GM21390 (cell line): ENCODE results near the gene ARMH1.
"Not testable (repeated sequence)": the region's sequence is repeated elsewhere in the genome, so short reads cannot be mapped to it uniquely, and the experiment has no call there.

Experiments
- ATAC-seq: cut with Tn5 transposase; IDR thresholded peaks from one replicate; pipeline ENCODE4 v1.9.1; 2021; ENCODE audit not compliant: unreplicated experiment

The ARMH1 gene

GRCh38 chr1:44664730-44665370 is 9.7 kb upstream of the ARMH1 start:
- ATAC-seq: no peak

DNA sequence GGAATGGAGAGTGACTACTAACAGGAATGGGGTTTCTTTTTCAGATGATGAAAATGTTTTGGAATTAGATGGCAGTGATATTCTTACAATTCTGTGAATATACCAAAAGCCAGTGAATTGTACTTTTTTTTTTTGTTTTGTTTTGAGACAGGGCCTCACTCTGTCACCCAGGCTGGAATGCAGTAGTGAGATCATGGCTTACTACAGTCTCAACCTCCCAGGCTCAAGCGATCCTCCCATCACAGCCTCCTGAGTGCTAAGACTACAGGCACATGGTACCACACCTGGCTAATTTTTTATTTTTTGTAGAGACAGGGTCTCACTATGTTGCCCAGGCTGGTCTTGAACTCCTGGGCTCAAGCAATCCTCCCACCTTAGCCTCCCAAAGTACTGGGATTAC is 7.8 kb upstream of the ARMH1 start:
- not testable (repeated sequence) for ATAC-seq

DNA sequence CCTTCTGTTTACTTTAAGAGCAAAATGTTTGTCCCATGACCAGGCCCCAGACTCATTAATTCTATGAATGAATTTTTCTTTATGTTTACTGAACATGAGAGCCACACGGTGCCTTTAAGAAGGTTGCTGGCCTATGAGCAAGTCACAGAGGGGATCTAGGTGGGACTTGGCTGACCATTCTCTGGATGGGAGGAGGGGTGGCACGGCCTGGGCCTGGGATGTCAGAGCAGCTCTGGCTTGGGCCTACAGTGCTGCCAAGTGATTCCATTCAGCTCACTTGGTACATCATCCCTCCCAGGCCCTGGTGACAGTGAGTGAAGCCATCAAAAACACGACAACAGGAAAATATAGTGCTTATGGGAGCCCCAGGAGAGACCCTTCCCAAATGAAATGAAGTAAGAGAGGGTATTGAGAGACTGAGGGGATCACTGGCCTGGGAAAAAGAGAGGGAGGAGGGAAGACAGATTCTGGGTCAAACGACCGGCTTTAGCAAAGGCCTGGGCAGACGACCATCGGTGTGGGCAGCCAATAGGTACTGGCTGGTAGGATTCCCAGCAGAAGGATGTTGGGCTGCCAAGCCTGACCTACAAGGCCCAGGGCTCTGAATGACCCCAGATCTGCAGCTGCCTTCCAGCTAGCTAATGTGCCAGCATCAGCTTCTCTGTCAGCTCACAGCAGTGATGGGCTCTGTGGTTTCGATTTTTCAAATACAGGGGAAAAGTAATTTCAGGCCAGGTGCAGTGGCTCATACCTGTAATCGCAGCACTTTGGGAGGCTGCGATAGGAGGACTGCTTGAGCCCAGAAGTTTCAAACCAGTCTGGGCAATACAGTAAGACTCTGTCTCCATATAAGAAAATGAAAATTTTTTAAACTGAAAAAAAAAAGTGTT is 3.5 kb upstream of the ARMH1 start:
- ATAC-seq: no peak

DNA sequence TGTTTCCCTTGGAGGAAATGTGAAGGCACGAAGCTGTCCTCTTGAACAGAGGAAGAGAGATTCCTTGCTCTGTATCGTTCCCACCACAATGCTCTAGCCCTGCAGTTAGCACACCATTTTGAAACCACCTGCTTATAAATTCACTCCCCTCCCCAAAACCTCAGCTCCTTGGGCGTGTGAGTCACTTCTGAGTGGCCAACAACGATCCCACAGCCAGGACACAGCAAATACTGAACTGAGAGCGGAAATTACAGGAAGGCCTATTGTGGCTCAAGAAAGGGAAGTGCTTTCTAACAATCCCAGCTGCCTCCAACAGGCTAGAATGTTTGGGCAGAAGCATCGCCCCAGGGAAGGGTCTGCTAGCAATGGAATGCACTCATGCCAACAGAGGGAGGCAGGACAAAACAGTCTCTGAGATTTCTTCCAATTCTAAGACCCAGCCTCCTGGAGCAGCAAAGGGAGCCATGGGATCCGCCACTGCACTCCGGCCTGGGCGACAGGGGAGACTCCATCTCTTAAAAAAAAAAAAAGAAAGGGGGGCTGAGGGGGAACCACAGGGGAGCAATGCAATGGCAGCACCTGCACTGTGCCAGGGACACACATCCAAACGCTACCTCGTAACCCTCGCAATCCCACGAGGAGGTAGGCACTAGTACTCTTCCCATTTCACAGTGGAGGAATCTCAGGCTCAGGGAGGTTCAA is 2.1 kb upstream of the ARMH1 start:
- no peak for ATAC-seq

GRCh38 chr1:44672961-44673674 is 1.4 kb upstream of the ARMH1 start:
- ATAC-seq: no peak

- peak; percentile 1 for ATAC-seq
Observed at GRCh38 chr1:44673675-44674112, 820 bp upstream of the ARMH1 start.

DNA sequence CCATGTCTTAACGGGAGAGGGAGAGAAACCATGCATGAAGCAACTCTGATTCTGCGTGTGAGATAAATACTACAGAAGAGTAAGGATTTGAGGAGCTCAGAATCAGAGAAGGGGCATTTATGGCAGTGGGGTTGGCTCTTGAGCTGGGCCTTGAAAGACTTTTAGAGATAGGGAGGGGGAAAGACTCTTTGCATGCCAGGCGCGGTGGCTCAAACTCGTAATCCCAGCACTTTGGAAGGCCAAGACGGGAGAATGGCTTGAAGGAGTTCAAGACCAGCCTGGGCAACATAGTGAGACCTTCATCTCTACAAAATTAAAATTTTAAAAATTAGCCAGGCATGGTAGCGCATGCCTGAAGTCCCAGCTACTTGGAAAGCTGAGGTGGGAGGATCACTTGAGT is 672 bp downstream of the ARMH1 start:
- ATAC-seq: no peak

DNA sequence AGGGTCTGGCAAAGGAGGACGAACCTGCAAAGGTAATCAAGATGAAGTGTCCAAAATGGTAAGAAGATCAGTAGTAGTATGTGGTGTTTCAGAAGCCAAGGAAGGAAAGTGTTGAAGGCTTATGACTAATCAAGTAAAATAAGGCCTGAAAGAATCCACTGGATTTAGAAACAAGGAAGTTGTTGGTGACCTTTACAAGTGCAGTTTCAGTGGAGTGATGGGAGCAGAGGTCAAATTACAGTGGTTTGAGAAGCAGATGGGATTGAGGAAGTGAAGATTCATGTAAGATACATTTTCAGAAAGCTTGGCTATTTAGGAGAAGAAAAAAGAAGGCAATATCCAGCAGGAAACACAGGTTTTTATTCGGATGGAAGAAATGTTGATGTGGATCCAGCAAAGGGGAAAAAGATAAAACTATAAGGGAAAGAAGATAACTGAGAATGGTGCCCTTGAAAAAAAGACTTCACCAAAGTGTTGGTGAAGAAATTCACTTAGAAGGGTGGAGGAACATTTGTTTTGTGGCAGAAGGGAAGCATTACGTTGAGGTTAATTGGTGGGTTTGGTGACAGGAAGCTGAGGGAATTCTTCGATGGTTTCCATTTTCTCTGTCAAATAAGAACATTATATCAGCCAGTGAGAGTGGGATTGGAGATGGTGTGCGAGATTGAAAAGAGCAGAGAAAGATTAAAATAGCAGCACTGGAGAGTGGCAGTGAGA is 2.1 kb downstream of the ARMH1 start:
- no peak for ATAC-seq

DNA sequence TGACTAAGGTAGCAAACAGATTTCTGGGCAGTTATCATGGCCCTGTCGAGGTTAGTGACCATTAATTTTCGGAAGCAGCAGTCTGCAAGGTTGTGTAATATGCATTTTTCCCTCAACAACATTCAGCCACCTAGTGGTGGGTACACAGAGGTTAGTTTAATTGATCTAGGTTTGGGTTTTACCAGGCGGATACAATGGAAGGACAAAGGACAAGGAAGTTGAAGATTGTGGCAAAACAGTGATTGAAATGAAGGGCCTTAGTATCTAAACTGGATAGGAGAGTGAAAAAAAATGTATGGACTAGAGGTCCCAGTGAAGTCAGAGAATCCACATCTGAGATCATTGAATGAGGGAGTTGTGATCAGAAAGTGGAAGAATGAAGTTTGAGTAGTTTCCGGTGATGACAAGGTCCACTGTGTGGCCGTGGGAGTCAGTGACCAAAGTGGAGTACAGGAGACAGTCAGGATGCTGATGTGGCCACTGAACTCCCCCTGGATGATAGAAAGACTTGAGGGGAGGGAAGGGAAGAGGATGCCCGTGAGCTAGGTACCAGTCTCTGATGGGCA is 2.8 kb downstream of the ARMH1 start:
- no peak for ATAC-seq

DNA sequence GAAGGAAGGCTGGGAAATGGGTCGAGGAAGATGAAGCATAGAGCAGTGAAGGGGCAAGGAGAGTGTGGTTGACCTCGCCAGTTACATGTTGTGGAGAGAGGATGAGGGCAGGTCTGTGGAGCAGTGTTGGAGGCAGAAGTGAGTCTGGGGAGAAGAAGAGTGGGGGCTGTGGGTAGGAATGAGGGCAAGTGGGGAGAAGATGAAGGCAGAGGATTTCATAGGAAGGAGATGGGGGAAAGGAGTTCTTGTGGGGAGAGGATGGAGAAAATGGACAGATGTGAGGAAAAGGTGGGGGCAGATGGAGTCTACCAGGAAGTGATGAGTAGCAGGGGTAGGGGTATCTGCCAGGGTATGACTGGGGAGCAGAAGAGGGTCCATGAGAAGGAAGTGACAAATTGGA is 3.6 kb downstream of the ARMH1 start:
- ATAC-seq: no peak

GRCh38 chr1:44678626-44679025 is 4.1 kb downstream of the ARMH1 start:
- no peak for ATAC-seq

GRCh38 chr1:44679468-44679867 is 5.0 kb downstream of the ARMH1 start:
- ATAC-seq: no peak

DNA sequence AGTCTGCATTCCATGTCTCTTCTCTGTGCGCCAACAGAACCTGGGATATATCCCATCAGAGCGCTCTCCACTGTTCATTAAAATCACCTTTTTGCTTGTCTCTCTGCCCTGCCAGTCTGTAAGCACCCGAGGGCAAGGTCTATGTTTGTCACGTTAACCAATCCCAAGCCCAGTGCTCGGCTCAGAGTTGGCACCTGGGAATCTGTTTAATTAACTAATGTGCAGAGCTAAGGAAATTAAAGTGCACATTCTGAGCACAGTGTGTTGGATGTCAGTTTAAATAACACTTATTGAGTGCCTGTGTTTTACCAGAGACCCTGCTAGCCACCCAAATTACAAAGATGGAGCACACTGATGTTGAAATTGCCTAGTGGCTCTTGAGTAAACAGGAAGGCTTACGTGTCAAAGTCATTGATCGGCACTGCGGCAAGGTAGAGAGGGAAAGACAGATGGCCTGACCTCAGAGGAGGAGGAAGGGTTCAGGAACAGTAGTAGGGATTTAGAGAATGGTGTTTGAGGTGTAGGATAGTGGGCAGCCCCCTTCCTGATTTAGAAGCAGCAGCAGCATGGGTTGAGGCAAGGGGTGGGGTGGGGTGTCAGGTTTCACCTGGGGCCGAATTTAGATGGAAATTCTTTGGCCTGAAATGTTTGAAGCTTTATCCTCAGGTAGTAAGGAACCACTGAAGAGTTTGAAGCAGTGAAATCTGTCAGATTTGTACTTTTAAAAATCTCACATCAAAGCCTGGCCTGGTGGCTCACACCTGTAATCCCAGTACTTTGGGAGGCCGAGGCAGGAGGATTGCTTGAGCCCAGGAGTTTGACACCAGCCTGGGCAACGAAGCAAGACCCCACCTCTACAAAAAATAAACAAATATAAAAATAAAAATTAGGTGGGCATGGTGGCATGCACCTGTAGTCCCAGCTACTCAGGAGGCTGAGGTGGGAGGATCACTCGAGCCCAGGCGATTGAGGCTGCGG is 7.7 kb downstream of the ARMH1 start:
- no peak for ATAC-seq

GRCh38 chr1:44682883-44683265 is 8.4 kb downstream of the ARMH1 start:
- ATAC-seq: no peak

GRCh38 chr1:44684525-44684924 is 10.0 kb downstream of the ARMH1 start:
- peak; percentile 81 for ATAC-seq

DNA sequence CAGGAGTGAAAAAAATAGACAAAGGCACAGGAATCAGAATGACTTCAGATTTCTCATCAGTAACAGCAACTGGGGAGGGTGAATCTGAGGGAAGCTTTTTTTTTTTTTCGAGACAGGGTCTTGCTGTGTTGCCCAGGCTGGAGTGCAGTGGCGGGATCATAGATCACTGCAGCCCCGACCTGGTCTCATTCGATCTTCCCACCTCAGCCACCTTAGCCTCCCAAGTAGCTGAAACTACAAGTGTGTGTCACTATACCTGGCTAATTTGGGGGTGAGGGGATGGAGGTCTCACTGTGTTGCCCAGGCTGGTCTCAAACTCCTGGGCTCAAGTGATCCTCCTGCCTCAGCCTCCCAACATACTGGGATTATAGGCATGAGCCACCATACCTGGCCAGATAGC is 10.7 kb downstream of the ARMH1 start:
- ATAC-seq: no peak

DNA sequence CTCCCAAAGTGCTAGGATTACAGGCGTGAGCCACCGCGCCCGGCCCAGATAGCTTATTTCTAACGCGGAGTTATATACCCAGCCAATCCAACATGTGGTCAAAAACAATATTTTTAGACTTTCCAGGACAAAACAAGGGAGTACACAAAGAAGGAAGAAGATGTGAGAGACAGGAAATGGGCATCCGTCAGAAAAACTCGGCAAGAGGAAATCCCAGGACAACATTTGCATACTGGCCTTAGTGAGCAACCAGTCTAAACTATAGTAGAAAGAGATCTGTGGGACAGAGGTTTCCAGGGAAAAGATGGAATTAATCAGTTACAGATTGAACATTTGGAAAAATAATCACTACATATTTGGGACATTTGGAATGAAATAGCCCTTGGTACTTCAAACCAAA is 11.4 kb downstream of the ARMH1 start:
- ATAC-seq: no peak

DNA sequence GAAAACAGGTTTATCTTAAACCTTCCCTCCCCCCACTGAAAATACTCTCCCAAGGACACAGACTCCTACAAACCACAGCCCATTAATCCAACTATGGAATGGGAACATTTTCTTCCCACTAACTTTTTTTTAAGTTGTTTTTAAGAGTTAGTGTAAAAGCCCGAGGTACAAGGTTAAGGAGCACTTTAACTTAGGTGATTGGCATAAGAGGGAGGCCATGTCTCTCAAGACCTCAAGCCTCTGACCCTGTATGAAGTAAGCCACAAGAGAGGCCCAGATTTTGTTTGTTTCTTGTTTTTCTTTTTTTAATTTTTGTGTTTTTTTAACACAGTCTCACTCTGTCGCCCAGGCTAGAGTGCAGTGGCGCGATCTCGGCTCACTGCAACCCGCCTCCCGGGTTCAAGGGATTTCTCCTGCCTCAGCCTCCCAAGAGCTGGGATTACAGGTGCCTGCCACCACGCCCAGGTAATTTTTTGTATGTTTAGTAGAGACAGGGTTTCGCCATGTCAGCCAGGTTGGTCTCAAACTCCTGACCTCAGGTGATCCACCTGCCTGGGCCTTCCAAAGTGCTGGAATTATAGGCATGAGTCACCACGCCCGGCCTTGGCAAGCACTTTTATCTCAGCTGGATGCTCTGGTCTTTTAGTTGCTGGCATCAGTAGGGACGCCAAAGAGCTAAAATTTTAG is 14.4 kb downstream of the ARMH1 start:
- ATAC-seq: no peak

GRCh38 chr1:44689447-44689765 is 14.9 kb downstream of the ARMH1 start:
- no peak for ATAC-seq
